Daoy (cell line): ENCODE results near the gene GGNBP2. TPM values are rescaled to one million over a fixed set of nuclear protein-coding genes. Genes with fewer than 3 reads are reported as not detected.

Experiments used
- DNase-seq: peaks from one replicate; pipeline ENCODE4 v3.0.0-alpha.2; 2015; ENCODE audit warnings: low read depth
- total RNA-seq: library from RNA; depleted of rRNA; stranded (reverse); fragments of >200 nt; shearing (Covaris generic); gene quantifications from 2 replicates; pipeline ENCODE4 v1.2.3, GENCODE V29; 2014

GGNBP2 gene
- total RNA-seq, 1 experiment from 2014 or later, result 34.7 TPM

- no peak for DNase-seq
Measured at GRCh38 chr17:36550491-36551417, 6.0 kb downstream of the GGNBP2 start.

GRCh38 chr17:36553459-36553858 is 8.7 kb downstream of the GGNBP2 start:
- DNase-seq, result no peak

GRCh38 chr17:36566081-36566480 is 21.4 kb downstream of the GGNBP2 start:
- no peak for DNase-seq

GRCh38 chr17:36575028-36575427 is 30.3 kb downstream of the GGNBP2 start:
- no peak for DNase-seq

GRCh38 chr17:36576793-36577192 is 32.1 kb downstream of the GGNBP2 start:
- no peak for DNase-seq

GRCh38 chr17:36578671-36579070 is 34.0 kb downstream of the GGNBP2 start:
- DNase-seq, result no peak

GRCh38 chr17:36583787-36584186 is 39.1 kb downstream of the GGNBP2 start:
- DNase-seq, result no peak

- DNase-seq, result no peak
Measured at GRCh38 chr17:36586138-36586537, 41.4 kb downstream of the GGNBP2 start.

GRCh38 chr17:36590082-36590481 is 45.4 kb downstream of the GGNBP2 start:
- no peak for DNase-seq

- peak; percentile 81 for DNase-seq
Measured at GRCh38 chr17:36591434-36592315, 47.0 kb downstream of the GGNBP2 start, which contains the start of gene DHRS11. TSS of gene DHRS11 (plus strand) at chr17:36591879. CDS start at chr17:36592010, 131 bp downstream.

GRCh38 chr17:36592316-36592715 is 47.6 kb downstream of the GGNBP2 start:
- DNase-seq, result peak; percentile 31

- DNase-seq, result no peak
Measured at GRCh38 chr17:36592716-36593321, 48.1 kb downstream of the GGNBP2 start.

GRCh38 chr17:36593656-36594316 is 49.1 kb downstream of the GGNBP2 start:
- no peak for DNase-seq

GRCh38 chr17:36594626-36595401 is 50.1 kb downstream of the GGNBP2 start:
- no peak for DNase-seq

GRCh38 chr17:36597226-36597625 is 52.5 kb downstream of the GGNBP2 start:
- no peak for DNase-seq

- no peak for DNase-seq
Measured at GRCh38 chr17:36597866-36598777, 53.4 kb downstream of the GGNBP2 start.

GRCh38 chr17:36598951-36599401 is 54.3 kb downstream of the GGNBP2 start:
- DNase-seq, result no peak

GRCh38 chr17:36599546-36600250 is 55.0 kb downstream of the GGNBP2 start:
- no peak for DNase-seq

GRCh38 chr17:36600465-36600864 is 55.7 kb downstream of the GGNBP2 start:
- no peak for DNase-seq
